Hypothalamus (tissue), 51 donors: ENCODE results near the gene RAB4A.

Experiments used
- DNase-seq, 51 donors: peaks; one replicate each; lab custom pipeline; 2025; lab: John Stamatoyannopoulos, UW

Gene RAB4A

DNA sequence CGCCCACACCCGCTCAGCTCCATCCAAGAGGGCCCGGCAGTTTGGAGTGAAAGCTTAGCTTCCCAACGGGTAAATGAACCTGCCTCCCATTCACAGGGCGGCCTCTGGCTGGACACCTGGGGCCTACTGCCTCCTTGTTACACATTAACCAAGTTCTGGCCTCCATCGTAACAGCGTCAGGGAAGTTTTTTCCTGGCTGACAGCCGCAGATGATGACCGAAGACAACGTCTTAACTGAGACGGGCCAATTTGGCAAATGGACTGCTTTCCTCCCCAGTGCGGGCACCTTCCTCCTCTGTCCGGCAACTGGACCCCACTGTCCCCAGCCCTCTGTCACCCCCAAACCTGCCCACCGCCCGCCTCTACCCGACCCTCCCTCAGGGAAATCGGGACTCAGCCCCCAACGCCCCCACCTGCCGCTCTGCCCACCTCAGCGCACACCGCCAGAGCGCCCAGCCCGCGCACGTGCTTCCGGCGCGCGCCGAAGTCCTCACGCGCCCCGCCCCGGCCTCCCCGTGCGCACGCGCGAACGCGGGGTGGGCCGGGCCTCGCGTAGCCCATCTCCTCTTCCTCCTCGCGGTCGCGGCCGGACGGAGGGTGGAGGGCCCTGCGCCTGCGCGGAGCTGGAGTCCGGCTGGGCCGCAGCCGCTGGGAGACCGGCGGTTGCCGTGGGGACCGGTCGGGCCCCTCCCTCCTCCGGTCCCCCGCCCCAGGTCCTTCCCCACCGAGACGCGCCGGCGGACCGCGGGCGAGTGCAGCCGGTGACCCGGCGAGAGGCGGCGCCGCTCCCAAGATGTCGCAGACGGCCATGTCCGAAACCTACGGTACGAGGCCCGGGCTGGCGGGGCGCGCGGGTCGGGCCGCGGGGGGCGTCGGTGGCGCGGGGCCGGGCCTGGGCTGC is at the start of gene RAB4A:
Gene RAB4A (plus strand): TSS at position 565 of the 901 bp plus-strand sequence. CDS start 229 bp downstream, at position 794.
- DNase-seq: peak in 50 of 51 donors; percentile 34 to 89 (median 76)

DNA sequence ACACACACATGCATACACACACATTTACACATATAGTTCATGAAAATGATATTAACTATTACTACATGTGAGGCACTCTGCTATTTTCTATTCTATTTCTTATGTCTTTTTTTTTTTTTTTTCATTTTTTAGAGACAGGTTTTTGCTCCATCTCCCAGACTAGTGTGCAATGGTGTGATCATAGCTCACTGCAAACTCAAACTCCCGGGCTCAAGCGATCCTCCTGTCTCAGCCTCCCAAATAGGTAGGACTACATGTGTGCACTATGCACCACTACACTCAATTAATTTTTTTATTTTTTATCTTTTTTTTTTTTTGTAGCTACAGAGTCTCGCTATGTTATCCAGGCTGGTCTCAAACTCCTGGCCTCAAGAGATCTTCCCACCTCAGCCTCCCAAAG is 48.8 kb upstream of the RAB4A start:
- no peak for DNase-seq

GRCh38 chr1:229223498-229223897 is 47.4 kb upstream of the RAB4A start:
- peak in 2 of 51 donors; percentile 27 to 30 for DNase-seq

- peak in 1 of 51 donors; percentile 34 for DNase-seq
Observed at GRCh38 chr1:229224308-229224707, 46.6 kb upstream of the RAB4A start.

DNA sequence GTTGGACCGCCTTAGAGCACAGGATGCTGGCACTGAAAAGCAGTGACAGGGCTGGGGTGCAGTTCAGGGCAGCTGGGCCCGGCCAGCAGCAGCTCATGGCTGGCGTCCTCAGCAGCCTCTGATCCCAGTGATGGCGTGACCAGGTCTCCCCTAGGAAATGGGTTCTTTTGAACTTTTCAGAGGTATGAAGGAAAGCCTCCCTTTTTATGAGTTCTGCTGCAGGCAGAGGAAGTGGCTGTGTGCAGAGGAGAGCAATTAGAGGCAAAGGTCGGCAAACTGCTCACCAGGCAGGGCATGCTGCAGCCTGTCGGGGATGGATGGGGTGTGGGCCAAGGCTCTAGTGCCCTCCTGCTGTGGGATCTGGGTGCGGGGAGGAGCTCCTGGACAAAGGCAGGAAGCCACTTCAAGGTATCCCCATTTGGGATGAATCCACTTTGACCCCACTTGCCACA is 45.6 kb upstream of the RAB4A start:
- DNase-seq: no peak

- no peak for DNase-seq
Observed at GRCh38 chr1:229226796-229227195, 44.1 kb upstream of the RAB4A start.

DNA sequence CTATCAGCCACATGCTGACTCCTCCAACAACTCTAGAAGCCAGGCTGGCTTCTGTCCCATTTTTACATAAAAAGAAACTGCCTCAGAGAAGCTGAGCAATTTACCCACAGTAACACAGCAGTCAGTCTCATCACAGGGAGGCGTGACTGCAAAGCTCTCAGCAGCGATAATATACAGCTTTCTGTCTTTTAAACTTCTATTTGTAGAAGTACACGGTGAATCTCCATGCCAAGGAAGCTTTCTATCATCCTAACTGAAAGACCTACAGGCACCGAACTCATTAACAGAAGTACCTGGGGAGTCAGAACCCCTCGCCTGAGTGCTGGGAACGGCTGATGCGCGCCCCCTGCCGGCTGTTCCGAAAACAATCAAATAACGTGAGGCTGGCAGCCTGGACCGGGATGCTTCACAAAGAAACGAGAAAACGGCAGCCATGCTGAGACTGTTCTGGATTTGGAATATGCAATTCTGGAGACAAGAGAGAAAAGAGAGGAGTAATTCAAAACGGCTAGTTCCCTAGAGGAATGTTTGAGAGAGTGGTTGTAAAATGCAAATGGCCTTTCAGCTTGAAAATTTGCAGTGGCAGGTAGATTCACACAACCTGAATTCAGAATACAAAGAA is 43.5 kb upstream of the RAB4A start:
- peak in 49 of 51 donors; percentile 28 to 92 (median 77) for DNase-seq

DNA sequence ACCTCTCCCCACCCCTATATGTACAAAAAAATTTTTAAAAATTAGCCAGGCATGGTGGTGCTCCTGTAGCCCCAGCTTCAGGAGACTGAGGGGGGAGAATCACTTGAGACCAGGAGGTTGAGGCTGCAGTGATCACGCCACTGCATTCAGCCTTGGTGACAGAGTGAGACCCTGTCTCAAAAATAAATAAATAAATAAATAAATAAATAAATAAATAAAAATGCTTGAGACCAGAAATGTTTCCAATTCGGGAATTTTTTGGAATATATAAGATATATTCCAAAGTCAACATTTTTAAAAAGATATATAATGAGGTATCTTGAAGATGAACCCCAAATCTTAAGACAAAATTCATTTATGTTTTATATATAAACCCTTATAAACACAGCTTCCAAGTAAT is 42.4 kb upstream of the RAB4A start:
- no peak for DNase-seq

GRCh38 chr1:229229137-229229720 is 41.7 kb upstream of the RAB4A start:
- peak in 3 of 51 donors; percentile 11 to 86 (median 76) for DNase-seq

DNA sequence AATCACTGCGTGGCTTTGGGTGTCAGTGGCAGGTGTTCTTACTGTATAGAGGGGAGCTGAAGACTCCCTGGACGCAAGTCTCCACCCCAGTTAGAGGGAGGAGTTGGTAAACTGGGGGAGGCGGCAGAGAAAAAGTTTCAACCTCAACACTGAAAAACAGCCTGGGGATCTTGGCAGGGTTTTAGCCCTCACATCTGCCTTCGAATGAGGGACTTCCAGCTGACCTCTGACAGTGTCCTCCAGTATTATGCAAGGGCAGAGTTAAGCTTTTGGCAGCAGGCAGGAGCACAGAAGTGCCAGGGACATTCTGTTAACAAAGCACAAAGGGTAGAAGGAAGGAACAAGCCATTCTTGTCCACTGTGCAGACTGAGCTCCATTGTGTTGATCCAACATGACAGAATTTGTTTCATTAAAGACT is 41.2 kb upstream of the RAB4A start:
- DNase-seq: peak in 42 of 51 donors; percentile 38 to 98 (median 80)

GRCh38 chr1:229230140-229230892 is 40.6 kb upstream of the RAB4A start:
- peak in 19 of 51 donors; percentile 40 to 93 (median 70) for DNase-seq

- DNase-seq: peak in 2 of 51 donors; percentile 45
Observed at GRCh38 chr1:229230893-229231753, 39.8 kb upstream of the RAB4A start.

GRCh38 chr1:229231754-229232119 is 39.2 kb upstream of the RAB4A start:
- DNase-seq: peak in 12 of 51 donors; percentile 14 to 66 (median 33)

GRCh38 chr1:229234870-229235472 is 35.9 kb upstream of the RAB4A start:
- no peak for DNase-seq

DNA sequence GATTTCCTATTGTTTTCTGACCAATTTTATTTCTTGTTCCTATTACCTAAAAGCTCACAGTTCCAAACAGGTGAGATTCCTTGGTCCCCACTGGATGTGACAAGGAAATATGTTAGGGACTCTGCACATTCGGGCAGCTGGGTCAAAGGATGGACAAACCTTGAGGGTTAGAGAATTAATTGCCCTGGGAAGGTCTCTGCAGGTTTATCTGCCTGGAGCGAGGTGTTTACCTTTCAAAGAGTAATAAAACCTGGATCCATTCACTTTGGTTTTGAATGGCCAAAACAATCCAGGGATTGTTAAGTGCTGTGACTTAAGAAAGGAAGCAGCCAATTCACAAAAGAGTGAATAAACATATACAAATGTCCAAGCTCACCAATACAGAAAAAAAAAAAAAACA is 33.6 kb upstream of the RAB4A start:
- DNase-seq: no peak

GRCh38 chr1:229238231-229238630 is 32.7 kb upstream of the RAB4A start:
- no peak for DNase-seq

DNA sequence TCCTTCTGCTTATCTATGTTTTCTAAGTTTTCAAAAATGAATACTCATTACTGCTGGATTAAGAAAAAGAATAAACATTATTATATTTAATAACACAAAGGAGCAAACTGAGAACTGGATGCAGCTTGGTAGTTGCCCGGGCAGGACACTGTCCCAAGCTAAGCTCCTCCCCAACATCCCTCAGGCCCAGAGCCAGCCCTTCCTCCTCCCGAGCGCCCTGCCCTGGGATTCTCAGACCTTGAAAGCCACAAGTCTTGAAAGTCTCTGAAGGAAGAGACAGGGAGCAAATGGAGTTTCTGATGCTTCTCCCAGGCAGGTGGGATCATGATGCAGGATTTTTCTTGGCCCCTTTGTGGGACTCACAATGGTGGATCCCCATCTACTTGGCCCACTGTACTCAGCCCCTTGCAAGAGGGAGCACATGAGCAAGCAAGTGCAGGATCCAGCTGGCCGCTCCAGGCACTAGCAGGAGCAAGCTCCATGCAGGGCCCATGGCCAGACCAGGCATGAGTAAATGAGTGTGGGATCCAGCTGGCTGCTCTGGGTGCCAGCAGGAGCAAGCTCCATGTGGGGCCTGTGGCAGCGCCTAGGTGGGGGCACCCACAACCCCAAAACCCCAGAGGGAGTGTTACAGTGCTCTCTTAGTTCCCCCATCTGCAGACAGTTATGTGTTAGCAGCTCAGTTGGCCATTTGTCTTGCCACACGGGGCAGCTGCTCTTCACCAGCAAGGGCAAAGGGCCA is 32.1 kb upstream of the RAB4A start:
- peak in 40 of 51 donors; percentile 25 to 94 (median 78) for DNase-seq

DNA sequence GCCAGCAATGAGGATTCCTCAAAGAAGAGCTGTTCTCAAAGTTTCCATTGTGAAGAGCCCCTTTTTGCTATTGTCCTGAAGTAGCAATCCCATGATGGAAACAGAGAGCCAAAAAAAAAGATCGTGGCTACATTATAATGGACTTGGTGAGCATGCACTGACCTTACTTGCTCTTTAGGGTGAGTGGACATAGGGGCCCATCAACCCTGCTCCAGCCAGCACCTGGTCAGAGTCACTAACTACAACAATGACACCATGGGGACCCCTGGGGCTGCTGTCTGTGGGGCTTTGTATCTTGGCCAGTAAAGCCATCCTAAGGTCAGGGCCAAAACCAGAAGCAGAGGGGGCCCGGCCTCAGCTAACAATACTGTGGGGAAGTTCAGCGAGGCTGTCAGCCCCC is 30.4 kb upstream of the RAB4A start:
- no peak for DNase-seq
